ENCODE data around the gene CDH5. TPM values are rescaled to one million over a fixed set of nuclear protein-coding genes. Genes with fewer than 3 reads are reported as not detected.

Gene CDH5
- total RNA-seq, 3 donors from 2014 or later: 5.5 to 17.0 (median 10.2) TPM

DNA sequence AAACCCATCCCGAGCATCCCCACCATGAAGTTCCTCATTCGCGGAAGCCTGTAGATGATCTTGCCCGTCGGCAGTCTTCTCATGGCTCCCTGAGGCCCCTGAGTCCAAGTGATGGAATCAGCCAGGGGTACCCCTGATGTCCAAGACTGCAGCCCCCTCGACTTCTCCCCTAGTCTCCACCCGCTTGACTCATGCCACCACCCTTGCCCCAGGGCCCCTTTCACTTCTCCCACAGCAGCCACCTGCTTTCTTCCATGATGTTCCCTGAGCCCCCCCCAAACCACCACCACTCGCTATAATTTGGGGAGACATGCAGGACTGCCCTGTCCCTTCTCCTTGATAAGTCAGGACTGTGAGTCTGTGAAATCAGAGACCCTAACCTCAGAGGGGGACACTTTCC, 72.0 kb downstream of the CDH5 start:
- DNase-seq (no peak), ATAC-seq (no peak)
- Histone ChIP-seq H3K36me3 (ENCODE audit: low read depth) (no peaks in the 10 kb centered on the region), H3K9me3 (no peaks in the 10 kb centered on the region), H3K4me1 (ENCODE audit: low read depth) (no peaks in the 10 kb centered on the region), H3K4me3 (no peak overlapping the region)
- intact Hi-C loops (cut with DNase I, micrococcal nuclease): no loop called here
- TF ChIP-seq, protein P1, sequence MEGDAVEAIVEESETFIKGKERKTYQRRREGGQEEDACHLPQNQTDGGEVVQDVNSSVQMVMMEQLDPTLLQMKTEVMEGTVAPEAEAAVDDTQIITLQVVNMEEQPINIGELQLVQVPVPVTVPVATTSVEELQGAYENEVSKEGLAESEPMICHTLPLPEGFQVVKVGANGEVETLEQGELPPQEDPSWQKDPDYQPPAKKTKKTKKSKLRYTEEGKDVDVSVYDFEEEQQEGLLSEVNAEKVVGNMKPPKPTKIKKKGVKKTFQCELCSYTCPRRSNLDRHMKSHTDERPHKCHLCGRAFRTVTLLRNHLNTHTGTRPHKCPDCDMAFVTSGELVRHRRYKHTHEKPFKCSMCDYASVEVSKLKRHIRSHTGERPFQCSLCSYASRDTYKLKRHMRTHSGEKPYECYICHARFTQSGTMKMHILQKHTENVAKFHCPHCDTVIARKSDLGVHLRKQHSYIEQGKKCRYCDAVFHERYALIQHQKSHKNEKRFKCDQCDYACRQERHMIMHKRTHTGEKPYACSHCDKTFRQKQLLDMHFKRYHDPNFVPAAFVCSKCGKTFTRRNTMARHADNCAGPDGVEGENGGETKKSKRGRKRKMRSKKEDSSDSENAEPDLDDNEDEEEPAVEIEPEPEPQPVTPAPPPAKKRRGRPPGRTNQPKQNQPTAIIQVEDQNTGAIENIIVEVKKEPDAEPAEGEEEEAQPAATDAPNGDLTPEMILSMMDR (IDR thresholded peaks at IDR 0.05): no peak

DNA sequence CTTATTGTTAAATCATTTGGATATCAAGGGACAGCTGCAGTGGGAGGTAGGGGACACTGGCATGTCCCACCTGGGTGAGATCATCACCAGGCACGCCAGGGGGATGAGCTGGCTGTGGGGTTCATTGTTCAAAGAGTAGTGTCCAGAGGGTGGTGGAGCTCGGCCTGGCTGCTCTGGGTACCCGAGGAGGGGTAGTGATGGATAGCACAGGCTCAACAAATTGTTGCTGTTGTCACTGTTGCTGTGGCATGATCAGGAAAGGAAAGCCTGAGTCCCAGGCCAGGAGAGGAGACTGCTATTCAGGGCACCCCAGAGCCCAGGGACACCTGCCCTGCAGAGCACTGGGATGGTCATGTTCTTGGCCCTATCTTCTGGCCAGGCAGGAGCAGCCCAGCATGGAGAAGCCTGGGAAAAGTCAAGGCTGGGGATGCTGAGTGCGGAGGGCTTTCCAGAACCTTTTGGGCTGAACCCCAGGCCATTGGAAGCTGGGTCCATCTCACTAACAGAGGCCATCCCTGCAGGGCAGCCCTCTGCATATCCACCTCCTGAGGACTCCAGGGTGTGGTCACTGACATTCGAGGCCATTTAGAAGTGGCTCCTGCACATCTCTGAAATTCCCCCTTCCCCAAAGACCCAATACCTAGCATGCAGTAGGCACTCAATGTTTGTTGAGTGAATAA, 72.7 kb downstream of the CDH5 start:
- TF ChIP-seq, protein P1 (IDR thresholded peaks at IDR 0.05): no peak
- intact Hi-C loops (cut with DNase I, micrococcal nuclease): no loop called here

DNA sequence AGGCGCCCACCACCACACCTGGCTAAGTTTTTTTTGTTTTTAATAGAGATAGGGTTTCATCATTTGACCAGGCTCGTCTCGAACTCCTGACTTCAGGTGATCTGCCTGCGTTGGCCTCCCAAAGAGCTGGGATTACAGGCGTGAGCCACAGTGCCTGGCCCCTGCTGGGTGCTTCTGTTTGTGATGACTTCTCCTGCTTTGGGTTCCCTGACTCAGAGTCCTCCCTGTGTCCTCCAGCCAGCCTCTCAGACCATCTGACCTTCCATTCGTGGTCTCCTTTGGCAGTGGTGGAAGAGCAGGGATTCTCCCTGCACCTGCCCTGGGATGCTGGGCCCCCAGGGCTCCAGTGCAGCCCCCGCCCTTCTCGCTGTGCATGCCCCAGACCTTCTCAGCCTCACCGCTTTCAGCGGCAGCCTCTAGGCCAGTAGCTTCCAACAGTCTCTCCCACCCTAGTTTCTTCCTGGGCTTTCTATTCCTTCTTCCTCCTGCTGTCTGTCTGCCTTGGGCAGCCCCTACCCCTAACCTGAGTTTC, 73.8 kb downstream of the CDH5 start:
- H3K4me1 ChIP-seq (ENCODE audit: low read depth): no peaks in the 10 kb centered on the region
- TF ChIP-seq, protein P1 (IDR thresholded peaks at IDR 0.05): no peak
- ATAC-seq (no peak), DNase-seq (no peak)
- intact Hi-C loops (cut with DNase I, micrococcal nuclease): no loop called here
- no peaks in the 10 kb centered on the region for H3K9me3 ChIP-seq
- H3K36me3 ChIP-seq (ENCODE audit: low read depth): no peaks in the 10 kb centered on the region
- no peak overlapping the region for H3K4me3 ChIP-seq

More for the DNA sequence above, 72.7 kb downstream of the CDH5 start:
- Histone ChIP-seq H3K36me3 (ENCODE audit: low read depth) (no peaks in the 10 kb centered on the region), H3K9me3 (no peaks in the 10 kb centered on the region), H3K4me1 (ENCODE audit: low read depth) (no peaks in the 10 kb centered on the region), H3K4me3 (no peak overlapping the region)
- ATAC-seq (no peak), DNase-seq (no peak)

DNA sequence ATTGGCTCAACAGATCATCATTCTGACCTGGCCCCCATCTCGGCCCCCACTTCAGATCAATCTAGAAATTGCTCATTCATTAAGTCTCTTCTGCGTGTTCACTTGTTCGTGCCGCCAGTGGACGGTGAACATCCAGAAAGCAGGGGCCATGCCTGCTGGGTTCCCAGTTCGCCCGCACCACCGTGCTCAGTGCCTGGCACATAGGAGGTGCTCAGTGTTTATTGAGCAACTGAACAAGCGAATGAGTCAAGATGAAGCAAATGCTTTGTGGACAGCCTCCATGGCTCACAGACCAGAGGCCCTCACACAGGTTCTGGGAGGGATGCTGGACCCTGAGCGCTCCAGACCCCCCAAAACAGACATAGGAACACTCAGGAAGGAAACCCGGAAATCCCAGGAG, 74.5 kb downstream of the CDH5 start:
- Histone ChIP-seq H3K9me3 (no peaks in the 10 kb centered on the region), H3K4me1 (ENCODE audit: low read depth) (no peaks in the 10 kb centered on the region), H3K36me3 (ENCODE audit: low read depth) (no peaks in the 10 kb centered on the region), H3K4me3 (no peak overlapping the region)
- TF ChIP-seq, protein P1 (IDR thresholded peaks at IDR 0.05): no peak
- ATAC-seq (no peak), DNase-seq (no peak)
- intact Hi-C loops (cut with DNase I, micrococcal nuclease): no loop called here

DNA sequence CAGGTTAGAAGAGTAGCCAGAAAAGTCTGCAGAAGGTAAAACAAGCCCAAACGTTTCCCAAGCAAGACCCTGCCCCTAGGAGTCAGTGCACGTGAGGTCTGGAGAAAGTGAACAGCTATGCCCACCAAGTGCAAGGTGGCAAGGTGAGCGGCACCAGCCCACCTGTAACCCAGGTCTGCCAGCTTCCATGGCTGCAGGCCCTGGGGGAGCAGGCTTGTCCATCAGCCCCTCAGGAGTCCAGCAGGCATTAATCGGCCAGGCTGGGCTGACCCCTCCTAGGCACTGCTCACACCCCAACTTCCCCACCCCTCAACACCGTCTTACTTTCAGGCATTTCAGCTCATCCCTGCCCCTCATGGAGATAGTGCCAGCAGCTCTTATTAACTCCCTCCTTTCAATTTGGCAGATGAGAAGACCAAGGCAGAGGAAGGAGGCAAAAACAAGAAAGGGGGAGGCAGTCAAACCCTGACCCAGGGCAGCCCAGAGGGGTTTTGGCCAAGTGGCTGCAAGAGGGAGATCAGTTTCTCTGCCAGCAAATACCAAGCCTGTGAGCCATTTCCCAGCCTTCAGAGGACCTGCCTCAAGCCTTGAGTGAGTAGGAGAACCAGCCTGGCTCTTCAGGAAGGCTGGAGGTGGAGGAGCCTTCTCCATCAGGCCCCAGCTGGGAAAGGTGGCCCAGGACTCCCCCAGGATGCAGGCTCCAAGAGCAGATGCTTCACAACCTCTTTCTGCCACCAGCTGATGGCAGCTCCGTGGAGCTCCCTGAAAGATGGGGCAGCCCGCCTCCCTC, 75.3 kb downstream of the CDH5 start:
- intact Hi-C loops (cut with DNase I, micrococcal nuclease): no loop called here
- no peaks in the 10 kb centered on the region for H3K4me1 ChIP-seq (ENCODE audit: low read depth)
- DNase-seq (no peak), ATAC-seq (no peak)
- no peaks in the 10 kb centered on the region for H3K36me3 ChIP-seq (ENCODE audit: low read depth)
- TF ChIP-seq, protein P1 (IDR thresholded peaks at IDR 0.05): no peak
- no peaks in the 10 kb centered on the region for H3K9me3 ChIP-seq
- H3K4me3 ChIP-seq: no peak overlapping the region
